Body of pancreas (tissue), 4 donors: ENCODE data around the gene CDKL5.

Source experiments
- POLR2A ChIP-seq, 3 donors: fragments of 450-650 bp; IDR thresholded peaks; one replicate each; pipeline ENCODE4 v1.6.1; 2016; ENCODE audit warnings: antibody characterized with exemption in 3 of 3, mild to moderate bottlenecking in 2 of 3
- TF ChIP-seq, protein P1 (sequence below), 7 experiments: fragments of 450-650 bp in 4 of 7; fragments of 200-600 bp in 3 of 7; sonication (generic) in 3 of 7; IDR thresholded peaks; one replicate each; pipeline ENCODE4 v1.5.1; 2016 to 2019; ENCODE audit warnings: antibody characterized with exemption in 7 of 7

DNA sequence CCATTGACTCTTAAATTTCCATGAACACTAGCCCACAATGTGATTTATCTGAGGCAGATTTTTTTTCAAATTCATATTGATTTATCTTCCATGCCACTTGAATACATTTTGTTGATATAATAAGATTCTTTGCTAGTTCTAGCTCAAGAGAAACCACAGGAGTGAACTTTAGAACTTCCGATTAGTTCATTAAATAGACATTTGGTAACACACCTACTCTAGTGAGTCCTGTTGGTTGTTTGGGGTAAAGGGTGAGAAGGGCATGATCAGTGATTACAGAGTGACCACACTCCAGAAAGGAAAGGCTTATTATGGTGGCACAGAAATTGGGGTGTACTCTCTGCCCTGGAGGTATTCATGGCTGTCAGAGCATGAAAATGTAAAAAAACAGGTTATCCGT is 120.4 kb downstream of the CDKL5 start:
- TF ChIP-seq, protein P1, sequence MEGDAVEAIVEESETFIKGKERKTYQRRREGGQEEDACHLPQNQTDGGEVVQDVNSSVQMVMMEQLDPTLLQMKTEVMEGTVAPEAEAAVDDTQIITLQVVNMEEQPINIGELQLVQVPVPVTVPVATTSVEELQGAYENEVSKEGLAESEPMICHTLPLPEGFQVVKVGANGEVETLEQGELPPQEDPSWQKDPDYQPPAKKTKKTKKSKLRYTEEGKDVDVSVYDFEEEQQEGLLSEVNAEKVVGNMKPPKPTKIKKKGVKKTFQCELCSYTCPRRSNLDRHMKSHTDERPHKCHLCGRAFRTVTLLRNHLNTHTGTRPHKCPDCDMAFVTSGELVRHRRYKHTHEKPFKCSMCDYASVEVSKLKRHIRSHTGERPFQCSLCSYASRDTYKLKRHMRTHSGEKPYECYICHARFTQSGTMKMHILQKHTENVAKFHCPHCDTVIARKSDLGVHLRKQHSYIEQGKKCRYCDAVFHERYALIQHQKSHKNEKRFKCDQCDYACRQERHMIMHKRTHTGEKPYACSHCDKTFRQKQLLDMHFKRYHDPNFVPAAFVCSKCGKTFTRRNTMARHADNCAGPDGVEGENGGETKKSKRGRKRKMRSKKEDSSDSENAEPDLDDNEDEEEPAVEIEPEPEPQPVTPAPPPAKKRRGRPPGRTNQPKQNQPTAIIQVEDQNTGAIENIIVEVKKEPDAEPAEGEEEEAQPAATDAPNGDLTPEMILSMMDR (IDR thresholded peaks at IDR 0.05): no peak
- no peak for TF ChIP-seq POLR2A (IDR thresholded peaks at IDR 0.05)
